H1 (cell line): ENCODE results near the gene RNF44. TPM values are rescaled to one million over a fixed set of nuclear protein-coding genes. Genes with fewer than 3 reads are reported as not detected.

Source experiments
- CTCF ChIA-PET: fragments of 300-600 bp; sonication (Branson Sonifier 250); formaldehyde crosslinking; loops from one replicate; lab custom pipeline; 2021; ENCODE audit not compliant: partially characterized antibody; lab: Charles Lee
- POLR2A ChIA-PET: fragments of 300-600 bp; sonication (Branson Sonifier 250); formaldehyde crosslinking; loops from one replicate; lab custom pipeline; 2021; ENCODE audit warnings: inconsistent platforms; ENCODE audit not compliant: partially characterized antibody; lab: Charles Lee
- DNase-seq, 2 experiments: peaks; one replicate each; pipeline versions ENCODE4 v3.0.0 to v3.0.0-alpha.2; 2010 to 2022; ENCODE audit warnings: low spot score in 2 of 2, low read depth in 1 of 2, mixed read lengths in 1 of 2
- FAIRE-seq: peaks from 2 replicates; lab custom pipeline; 2011; peaks lifted over from hg19 to GRCh38; lab: Jason Lieb, UNC
- H2AFZ ChIP-seq: 2 replicates; pipeline ENCODE4 v1.8.1; 2012; ENCODE audit warnings: low read length, inconsistent platforms
- H2AK5ac ChIP-seq: 2 replicates; pipeline ENCODE4 v1.6.1; 2013; ENCODE audit warnings: low read depth, low read length
- H2BK120ac ChIP-seq: replicated peaks from 2 replicates; pipeline ENCODE3; 2013; ENCODE audit warnings: low read depth, low read length, inconsistent platforms
- H2BK12ac ChIP-seq: 2 replicates; pipeline ENCODE4 v1.6.1; 2013; ENCODE audit warnings: low read depth, low read length
- H2BK15ac ChIP-seq: 2 replicates; pipeline ENCODE4 v1.6.1; 2013; ENCODE audit warnings: low read length
- H2BK20ac ChIP-seq: 2 replicates; pipeline ENCODE4 v1.6.1; 2013; ENCODE audit warnings: low read length
- H2BK5ac ChIP-seq: 2 replicates; pipeline ENCODE4 v1.6.1; 2013; ENCODE audit warnings: low read depth, low read length
- H3K14ac ChIP-seq: 2 replicates; pipeline ENCODE4 v1.6.1; 2013; ENCODE audit warnings: inconsistent platforms; ENCODE audit not compliant: insufficient read length
- H3K18ac ChIP-seq: 2 replicates; pipeline ENCODE4 v1.6.1; 2013; ENCODE audit warnings: low read length; ENCODE audit errors: extremely low read depth
- H3K23ac ChIP-seq: 2 replicates; pipeline ENCODE4 v1.6.1; 2013; ENCODE audit warnings: inconsistent platforms; ENCODE audit not compliant: insufficient read length
- H3K23me2 ChIP-seq: 2 replicates; pipeline ENCODE4 v1.6.1; 2013; ENCODE audit warnings: low read depth, low read length
- H3K27ac ChIP-seq: 2 replicates; pipeline ENCODE4 v1.6.1; 2011; ENCODE audit warnings: low read depth, low read length, inconsistent platforms
- H3K27me3 ChIP-seq, 4 experiments: replicated peaks in 1 of 4; 1 replicate in 1 of 4; 2 replicates in 3 of 4; pipeline versions ENCODE4 v1.6.1 to v1.8.1; 2011 to 2013; ENCODE audit warnings: low read length in 3 of 4, mild to moderate bottlenecking in 3 of 4, inconsistent platforms in 2 of 4, mixed read lengths in 2 of 4, moderate library complexity in 1 of 4; ENCODE audit not compliant: control insufficient read depth in 3 of 4, insufficient read depth in 3 of 4; ENCODE audit errors: extremely low read depth in 1 of 4
- H3K36me3 ChIP-seq, 4 experiments: 2 replicates each; pipeline versions ENCODE4 v1.6.1 to v1.8.1; 2011 to 2013; ENCODE audit warnings: mild to moderate bottlenecking in 4 of 4, low read length in 3 of 4, moderate library complexity in 2 of 4, control low read depth in 1 of 4, inconsistent platforms in 1 of 4; ENCODE audit not compliant: insufficient read depth in 4 of 4, control insufficient read depth in 2 of 4
- H3K4ac ChIP-seq: replicated peaks from 2 replicates; pipeline ENCODE3; 2013; ENCODE audit warnings: low read length, low read depth, mixed read lengths, inconsistent platforms; ENCODE audit not compliant: insufficient read length
- H3K4me1 ChIP-seq, 4 experiments: replicated peaks in 1 of 4; 1 replicate in 1 of 4; 2 replicates in 3 of 4; pipeline versions ENCODE4 v1.6.1 to v1.8.1; 2011 to 2013; ENCODE audit warnings: low read length in 3 of 4, inconsistent platforms in 2 of 4, mixed read lengths in 1 of 4; ENCODE audit not compliant: insufficient read depth in 4 of 4, control insufficient read depth in 3 of 4
- H3K4me2 ChIP-seq, 2 experiments: 2 replicates each; pipeline versions ENCODE4 v1.6.1 to v1.8.1; 2011 to 2013; ENCODE audit warnings: low read depth in 2 of 2, low read length in 2 of 2, control low read depth in 1 of 2, inconsistent platforms in 1 of 2, mild to moderate bottlenecking in 1 of 2; ENCODE audit not compliant: insufficient read depth in 1 of 2
- H3K4me3 ChIP-seq, 4 experiments: fragments of 200-600, 300-600 bp in 1 of 4; sonication (generic), shearing (Covaris generic), sonication (Bioruptor Twin) in 1 of 4; 2 replicates each; pipeline versions ENCODE4 v1.5.1 to v1.8.1; 2011 to 2016; ENCODE audit warnings: low read length in 4 of 4, low read depth in 3 of 4, control low read depth in 2 of 4, inconsistent platforms in 2 of 4, mild to moderate bottlenecking in 2 of 4, mixed read lengths in 1 of 4, moderate library complexity in 1 of 4; ENCODE audit not compliant: insufficient read depth in 2 of 4; ENCODE audit errors: extremely low read depth in 1 of 4
- H3K56ac ChIP-seq: replicated peaks from 2 replicates; pipeline ENCODE3; 2013; ENCODE audit warnings: low read depth, mild to moderate bottlenecking, mixed read lengths, low read length, inconsistent platforms; ENCODE audit not compliant: insufficient read length
- H3K79me1 ChIP-seq: 2 replicates; pipeline ENCODE4 v1.6.1; 2013; ENCODE audit warnings: low read depth, low read length, control low read depth
- H3K79me2 ChIP-seq, 2 experiments: 2 replicates each; pipeline versions ENCODE4 v1.6.1 to v1.8.1; 2012 to 2013; ENCODE audit warnings: low read length in 2 of 2, mild to moderate bottlenecking in 2 of 2, inconsistent platforms in 1 of 2; ENCODE audit not compliant: insufficient read depth in 2 of 2, control insufficient read depth in 1 of 2
- H3K9ac ChIP-seq, 4 experiments: replicated peaks in 1 of 4; 1 replicate in 1 of 4; 2 replicates in 3 of 4; pipeline versions ENCODE4 v1.6.1 to v1.8.1; 2011 to 2013; ENCODE audit warnings: low read depth in 3 of 4, low read length in 3 of 4, control low read depth in 2 of 4, mild to moderate bottlenecking in 2 of 4, moderate library complexity in 2 of 4, inconsistent platforms in 1 of 4; ENCODE audit errors: extremely low read depth in 1 of 4
- H3K9me3 ChIP-seq, 2 experiments: 2 replicates each; pipeline versions ENCODE4 v1.6.1 to v1.8.1; 2012 to 2013; ENCODE audit warnings: mild to moderate bottlenecking in 2 of 2, moderate library complexity in 2 of 2, control low read depth in 1 of 2, inconsistent platforms in 1 of 2, low read depth in 1 of 2, low read length in 1 of 2, mixed read lengths in 1 of 2; ENCODE audit not compliant: insufficient read depth in 2 of 2
- H4K20me1 ChIP-seq, 2 experiments: replicated peaks in 1 of 2; 2 replicates each; pipeline versions ENCODE3 to v1.8.1; 2011 to 2013; ENCODE audit warnings: inconsistent platforms in 2 of 2, low read length in 2 of 2, mild to moderate bottlenecking in 1 of 2; ENCODE audit not compliant: insufficient read depth in 2 of 2, control insufficient read depth in 1 of 2
- H4K5ac ChIP-seq: 2 replicates; pipeline ENCODE4 v1.6.1; 2013; ENCODE audit warnings: low read length, low read depth, mixed read lengths, inconsistent platforms; ENCODE audit not compliant: insufficient read length
- H4K8ac ChIP-seq: 2 replicates; pipeline ENCODE4 v1.8.0; 2013; ENCODE audit warnings: mild to moderate bottlenecking, moderate library complexity, low read length, inconsistent platforms; ENCODE audit not compliant: insufficient read depth; ENCODE audit errors: extremely low read depth
- H4K91ac ChIP-seq: replicated peaks from 2 replicates; pipeline ENCODE3; 2013; ENCODE audit warnings: low read length, mixed read lengths, inconsistent platforms; ENCODE audit not compliant: insufficient read length
- CBX5 ChIP-seq: fragments of 300-800, 300-1000 bp; sonication (generic); IDR thresholded peaks from 2 replicates; pipeline ENCODE4 v1.7.1; 2016; ENCODE audit warnings: antibody characterized with exemption, low read length, low read depth
- EGR1 ChIP-seq: IDR thresholded peaks from 2 replicates; pipeline ENCODE4 v1.6.1; 2011; ENCODE audit warnings: low read depth, low read length, borderline replicate concordance
- JUN ChIP-seq: IDR thresholded peaks from 2 replicates; pipeline ENCODE4 v1.6.1; 2011; ENCODE audit warnings: low read depth, mild to moderate bottlenecking, improper control_type of control experiment, low read length
- KDM1A ChIP-seq: fragments of 200-600, 300-600 bp; sonication (generic); IDR thresholded peaks from 2 replicates; pipeline ENCODE4 v1.7.1; 2016; ENCODE audit warnings: mild to moderate bottlenecking, low read length, borderline replicate concordance
- MAFK ChIP-seq: IDR thresholded peaks from 2 replicates; pipeline ENCODE4 v1.6.1; 2012; ENCODE audit warnings: low read depth, mild to moderate bottlenecking, improper control_type of control experiment, low read length
- NANOG ChIP-seq: IDR thresholded peaks from 2 replicates; pipeline ENCODE4 v1.6.1; 2011; ENCODE audit warnings: low read length, low read depth, mild to moderate bottlenecking, inconsistent platforms; ENCODE audit not compliant: insufficient read depth, poor library complexity, severe bottlenecking
- RXRA ChIP-seq: IDR thresholded peaks from 2 replicates; pipeline ENCODE4 v1.6.1; 2011; ENCODE audit warnings: low read depth, mild to moderate bottlenecking, low read length, moderate library complexity; ENCODE audit not compliant: insufficient read depth
- TBP ChIP-seq: IDR thresholded peaks from 2 replicates; pipeline ENCODE4 v1.6.1; 2011; ENCODE audit warnings: low read depth, low read length, improper control_type of control experiment
- TEAD4 ChIP-seq: IDR thresholded peaks from 2 replicates; pipeline ENCODE4 v1.6.1; 2012; ENCODE audit warnings: low read depth, low read length, inconsistent platforms, mixed read lengths
- WGBS, 2 experiments: shearing (Covaris generic) in 1 of 2; methylation state at CpG; one replicate each; pipeline versions ENCODE4 v1.1.6 to v1.1.7; 2013 to 2015; ENCODE audit warnings: low lambda C conversion rate in 2 of 2, mixed read lengths in 2 of 2, inconsistent platforms in 1 of 2, low coverage in 1 of 2, missing lambda C conversion rate in 1 of 2; ENCODE audit not compliant: insufficient replicate concordance in 2 of 2, insufficient coverage in 1 of 2, insufficient read length in 1 of 2; ENCODE audit errors: extremely low coverage in 1 of 2, missing lambda C conversion rate in 1 of 2; 5-methylcytosine and 5-hydroxymethylcytosine counted together
- polyA plus RNA-seq, 7 experiments: library from polyadenylated mRNA; depleted of rRNA in 3 of 7; stranded (reverse) in 5 of 7; unstranded in 2 of 7; fragments of >200 nt in 5 of 7; fragments of 200-250 nt in 2 of 7; gene quantifications; 1 replicate in 5 of 7; 2 replicates in 1 of 7; 4 replicates in 1 of 7; pipeline versions ENCODE4 v1.2.1 to v1.2.3, GENCODE V29; 2011 to 2013; ENCODE audit warnings: missing spikeins in 2 of 7, mixed read lengths in 2 of 7
- total RNA-seq: library from RNA; stranded (reverse); fragmentation: NEBNext Ultra II Directional; extraction: Animal tissue kit (Norgen Biotek cat#: 25700); gene quantifications from 2 replicates; pipeline ENCODE4 v1.2.1, GENCODE V29; 2021
- TF ChIP-seq, protein P1 (sequence below): IDR thresholded peaks from 2 replicates; pipeline ENCODE4 v1.6.1; 2012; ENCODE audit warnings: low read length, inconsistent platforms

RNF44 gene
- total and polyA plus RNA-seq, 2 of the 8 experiments (the other 6 are each of a cell fraction or from before 2014, with no cell fraction given), result 54.7 to 164 TPM

DNA sequence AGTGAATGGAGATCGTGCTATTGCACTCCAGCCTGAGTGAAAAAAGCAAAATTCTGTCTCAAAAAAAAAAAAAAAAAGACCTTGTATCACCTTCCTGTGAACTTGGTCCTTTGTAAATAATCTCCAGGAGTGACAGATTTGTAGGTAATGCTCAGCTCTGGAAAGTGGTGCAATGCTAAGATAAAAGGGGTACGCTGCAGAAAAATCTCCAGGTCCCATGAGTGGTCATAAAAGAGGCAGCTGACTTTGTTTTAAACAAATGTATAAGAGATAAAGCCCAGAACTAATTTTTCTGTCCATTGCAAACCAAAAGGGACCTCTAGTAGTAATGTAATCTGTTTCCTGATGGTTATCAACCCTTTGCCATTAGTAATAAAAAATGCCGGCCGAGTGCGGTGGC lies 33.7 kb downstream of the RNF44 start:
- Histone ChIP-seq H4K91ac (no peak overlapping the region), H2BK5ac (no peak overlapping the region), H3K4me1 (no peaks in the 10 kb centered on the region), H4K20me1 (no peaks in the 10 kb centered on the region), H3K18ac (no peak overlapping the region), H3K79me1 (no peaks in the 10 kb centered on the region), H3K4me3 (no peak overlapping the region), H4K5ac (no peak overlapping the region), H3K36me3 (peaks cover 18 to 60% (median 46%) of the 10 kb centered on the region in 4 experiments), H4K8ac (no peak overlapping the region), H3K14ac (no peak overlapping the region), H2BK120ac (no peak overlapping the region), H3K4ac (no peak overlapping the region), H3K9ac (no peak overlapping the region), H2AK5ac (no peak overlapping the region), H3K4me2 (no peak overlapping the region), H2AFZ (no peak overlapping the region), H3K79me2 (no peaks in the 10 kb centered on the region), H2BK15ac (no peak overlapping the region), H3K27ac (no peak overlapping the region), H3K23me2 (no peaks in the 10 kb centered on the region), H3K56ac (no peak overlapping the region), H2BK20ac (no peak overlapping the region), H2BK12ac (no peak overlapping the region), H3K27me3 (no peaks in the 10 kb centered on the region), H3K9me3 (no peaks in the 10 kb centered on the region), H3K23ac (no peak overlapping the region)
- DNase-seq (no peak), FAIRE-seq (no peak)
- CTCF ChIA-PET, result interaction anchor here (1.5 kb wide), 1 partner anchor 87 kb away, joined by 3 read pairs; the partner anchor contains the start of gene CLTB
- POLR2A ChIA-PET, result interaction anchor here (0.6 to 0.7 kb wide), 2 partner anchors 21 to 113 kb away, joined by 3 to 4 read pairs; no protein-coding TSS in a partner anchor
- 95% methylated on average over 5 of the region's 5 CpGs; no CpG with 5 or more reads in 1 of the 2 experiments for WGBS, 2 experiments
- TF ChIP-seq, protein P1, sequence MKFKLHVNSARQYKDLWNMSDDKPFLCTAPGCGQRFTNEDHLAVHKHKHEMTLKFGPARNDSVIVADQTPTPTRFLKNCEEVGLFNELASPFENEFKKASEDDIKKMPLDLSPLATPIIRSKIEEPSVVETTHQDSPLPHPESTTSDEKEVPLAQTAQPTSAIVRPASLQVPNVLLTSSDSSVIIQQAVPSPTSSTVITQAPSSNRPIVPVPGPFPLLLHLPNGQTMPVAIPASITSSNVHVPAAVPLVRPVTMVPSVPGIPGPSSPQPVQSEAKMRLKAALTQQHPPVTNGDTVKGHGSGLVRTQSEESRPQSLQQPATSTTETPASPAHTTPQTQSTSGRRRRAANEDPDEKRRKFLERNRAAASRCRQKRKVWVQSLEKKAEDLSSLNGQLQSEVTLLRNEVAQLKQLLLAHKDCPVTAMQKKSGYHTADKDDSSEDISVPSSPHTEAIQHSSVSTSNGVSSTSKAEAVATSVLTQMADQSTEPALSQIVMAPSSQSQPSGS, result no peak
- TF ChIP-seq CBX5 (no peak), RXRA (no peak), MAFK (no peak), NANOG (no peak), KDM1A (no peak), EGR1 (no peak), TEAD4 (no peak), TBP (no peak), JUN (no peak)
